Tibial nerve (tissue), 4 donors: ENCODE data around the gene CCNL1.

Experiments used
- EP300 ChIP-seq, 2 donors: sonication (generic); formaldehyde crosslinking; IDR thresholded peaks; one replicate each; pipeline ENCODE4 v1.6.1; 2017; ENCODE audit warnings: antibody characterized with exemption in 2 of 2, mild to moderate bottlenecking in 1 of 2
- TF ChIP-seq, protein P1 (sequence below), 5 experiments: fragments of 200-600 bp in 3 of 5; fragments of 450-650 bp in 2 of 5; sonication (generic) in 3 of 5; IDR thresholded peaks; one replicate each; pipeline ENCODE4 v1.5.1; 2016 to 2019; ENCODE audit warnings: antibody characterized with exemption in 5 of 5, mild to moderate bottlenecking in 3 of 5, moderate library complexity in 2 of 5

DNA sequence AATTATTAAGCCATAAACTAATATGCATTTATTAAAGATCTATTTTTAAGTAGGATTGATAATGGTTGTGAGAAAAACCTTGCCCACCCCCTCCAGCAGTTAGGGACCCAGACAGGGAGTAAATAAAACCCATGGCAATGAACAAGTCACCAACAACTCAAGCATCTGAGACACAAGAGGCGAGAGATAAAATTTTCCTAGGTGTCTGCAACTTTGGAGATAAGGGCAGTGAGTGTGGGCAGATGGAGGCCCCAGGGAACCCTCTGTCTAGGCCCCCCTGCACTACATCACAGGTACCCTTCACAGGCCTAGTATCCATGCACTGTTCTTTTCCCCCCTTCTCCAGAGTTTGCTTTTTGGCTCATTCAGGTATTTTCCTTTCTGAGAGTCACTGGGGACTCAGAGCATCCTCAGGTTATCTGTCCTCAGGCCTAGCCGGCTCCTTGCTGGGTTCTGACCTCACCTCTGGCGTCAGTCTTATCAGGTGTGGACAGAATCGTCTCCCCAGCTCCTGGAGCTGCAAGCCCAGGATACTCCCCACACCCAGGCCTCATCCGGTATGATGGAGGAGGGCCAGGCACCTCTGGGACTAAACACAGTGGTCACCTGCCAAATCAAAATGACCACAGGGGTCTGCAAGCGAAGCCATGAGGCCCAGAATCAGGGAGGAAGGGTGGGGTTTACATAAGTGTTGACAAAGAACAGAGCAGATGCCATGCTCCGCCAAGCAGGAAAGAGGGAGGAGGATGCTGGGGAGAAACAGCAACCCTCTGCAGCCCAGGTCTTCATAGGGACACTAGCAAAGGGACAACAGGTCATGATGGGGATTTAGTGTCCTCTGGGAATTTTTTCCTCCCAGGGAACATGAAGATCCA, 50.4 kb downstream of the CCNL1 start:
- TF ChIP-seq, protein P1, sequence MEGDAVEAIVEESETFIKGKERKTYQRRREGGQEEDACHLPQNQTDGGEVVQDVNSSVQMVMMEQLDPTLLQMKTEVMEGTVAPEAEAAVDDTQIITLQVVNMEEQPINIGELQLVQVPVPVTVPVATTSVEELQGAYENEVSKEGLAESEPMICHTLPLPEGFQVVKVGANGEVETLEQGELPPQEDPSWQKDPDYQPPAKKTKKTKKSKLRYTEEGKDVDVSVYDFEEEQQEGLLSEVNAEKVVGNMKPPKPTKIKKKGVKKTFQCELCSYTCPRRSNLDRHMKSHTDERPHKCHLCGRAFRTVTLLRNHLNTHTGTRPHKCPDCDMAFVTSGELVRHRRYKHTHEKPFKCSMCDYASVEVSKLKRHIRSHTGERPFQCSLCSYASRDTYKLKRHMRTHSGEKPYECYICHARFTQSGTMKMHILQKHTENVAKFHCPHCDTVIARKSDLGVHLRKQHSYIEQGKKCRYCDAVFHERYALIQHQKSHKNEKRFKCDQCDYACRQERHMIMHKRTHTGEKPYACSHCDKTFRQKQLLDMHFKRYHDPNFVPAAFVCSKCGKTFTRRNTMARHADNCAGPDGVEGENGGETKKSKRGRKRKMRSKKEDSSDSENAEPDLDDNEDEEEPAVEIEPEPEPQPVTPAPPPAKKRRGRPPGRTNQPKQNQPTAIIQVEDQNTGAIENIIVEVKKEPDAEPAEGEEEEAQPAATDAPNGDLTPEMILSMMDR (IDR thresholded peaks at IDR 0.05), result no peak
- TF ChIP-seq EP300 (IDR thresholded peaks at IDR 0.05), result no peak
